Prostate gland (tissue), 2 donors: Measurements from ENCODE around the gene TYR. TPM values are rescaled to one million over a fixed set of nuclear protein-coding genes. Genes with fewer than 3 reads are reported as not detected.

Source experiments
- DNase-seq: peaks from one replicate; pipeline ENCODE4 v3.0.0-alpha.2; 2019; ENCODE audit warnings: low spot score
- H3K27ac ChIP-seq, 2 donors: fragments of 200-600 bp; sonication (generic); 2 replicates each; pipeline ENCODE4 v1.5.1; 2017 to 2019
- H3K27me3 ChIP-seq: fragments of 200-600 bp; sonication (generic); replicated peaks from 2 replicates; pipeline ENCODE4 v1.5.1; 2019; ENCODE audit not compliant: insufficient read depth
- H3K36me3 ChIP-seq, 2 donors: fragments of 200-600 bp; sonication (generic); 1 replicate in 1 of 2; 2 replicates in 1 of 2; pipeline versions ENCODE4 v1.5.1 to v1.8.1; 2017 to 2019
- H3K4me1 ChIP-seq: fragments of 200-600 bp; sonication (generic); replicated peaks from 2 replicates; pipeline ENCODE4 v1.5.1; 2019
- H3K4me3 ChIP-seq, 2 donors: fragments of 200-600 bp; sonication (generic); 2 replicates each; pipeline ENCODE4 v1.5.1; 2017 to 2019
- H3K9me3 ChIP-seq: fragments of 200-600 bp; sonication (generic); 2 replicates; pipeline ENCODE4 v1.5.1; 2017
- CTCF ChIP-seq, 4 experiments: fragments of 200-600 bp in 2 of 4; fragments of 450-650 bp in 2 of 4; sonication (generic) in 2 of 4; IDR thresholded peaks; 1 replicate in 3 of 4; 2 replicates in 1 of 4; pipeline ENCODE4 v1.5.1; 2016 to 2019; ENCODE audit warnings: antibody characterized with exemption in 4 of 4, mild to moderate bottlenecking in 2 of 4, moderate library complexity in 2 of 4
- POLR2A ChIP-seq: fragments of 450-650 bp; IDR thresholded peaks from one replicate; pipeline ENCODE4 v1.6.1; 2016; ENCODE audit warnings: antibody characterized with exemption, mild to moderate bottlenecking
- POLR2AphosphoS5 ChIP-seq: sonication (generic); formaldehyde crosslinking; IDR thresholded peaks from one replicate; pipeline ENCODE4 v1.6.1; 2017; ENCODE audit warnings: antibody characterized with exemption
- WGBS: methylation state at CpG from one replicate; pipeline ENCODE4 v1.1.5; 2018; 5-methylcytosine and 5-hydroxymethylcytosine counted together
- intact Hi-C: fragments of 100-400 bp; cut with DNase I; formaldehyde crosslinking; loops from one replicate; pipeline ENCODE4 v1.14.2; 2022
- total RNA-seq, 2 donors: library from RNA; depleted of rRNA; stranded (reverse); fragments of >200 nt; gene quantifications; one replicate each; pipeline ENCODE4 v1.1.0, GENCODE V29; 2016

Gene TYR
- total RNA-seq, 2 donors from 2014 or later, result not detected

- no peak for DNase-seq
- H3K27ac ChIP-seq, result no peak overlapping the region
- no peak overlapping the region for H3K4me3 ChIP-seq
- no peaks in the 10 kb centered on the region for H3K9me3 ChIP-seq
- no peaks in the 10 kb centered on the region for H3K27me3 ChIP-seq
- 52% methylated on average over 5 of the region's 5 CpGs for WGBS
- intact Hi-C loops, result no loop called here
- TF ChIP-seq POLR2A (no peak), CTCF (IDR thresholded peaks at IDR 0.05) (no peak), POLR2AphosphoS5 (no peak)
- H3K36me3 ChIP-seq, result no peaks in the 10 kb centered on the region
- H3K4me1 ChIP-seq, result no peaks in the 10 kb centered on the region
Observed at GRCh38 chr11:89182773-89183518, 5.3 kb downstream of the TYR start.

GRCh38 chr11:89184021-89184420 is 6.3 kb downstream of the TYR start:
- Histone ChIP-seq H3K27me3 (no peaks in the 10 kb centered on the region), H3K4me3 (no peak overlapping the region), H3K27ac (no peak overlapping the region), H3K9me3 (no peaks in the 10 kb centered on the region), H3K36me3 (no peaks in the 10 kb centered on the region), H3K4me1 (no peaks in the 10 kb centered on the region)
- intact Hi-C loops, result no loop called here
- DNase-seq, result no peak
- TF ChIP-seq POLR2A, result no peak
- no peak for TF ChIP-seq POLR2AphosphoS5
- no peak for TF ChIP-seq CTCF (IDR thresholded peaks at IDR 0.05)
- WGBS, result 82% methylated on average over 3 of the region's 3 CpGs

- Histone ChIP-seq H3K9me3 (no peaks in the 10 kb centered on the region), H3K27me3 (no peaks in the 10 kb centered on the region), H3K27ac (no peak overlapping the region), H3K36me3 (no peaks in the 10 kb centered on the region), H3K4me3 (no peak overlapping the region), H3K4me1 (no peaks in the 10 kb centered on the region)
- TF ChIP-seq CTCF (IDR thresholded peaks at IDR 0.05) (no peak), POLR2AphosphoS5 (no peak), POLR2A (no peak)
- WGBS, result 75% methylated on average over 2 of the region's 2 CpGs
- intact Hi-C loops, result no loop called here
- DNase-seq, result no peak
Observed at GRCh38 chr11:89189776-89190175, 12.1 kb downstream of the TYR start.

GRCh38 chr11:89201138-89201537 is 23.5 kb downstream of the TYR start:
- intact Hi-C loops, result no loop called here
- Histone ChIP-seq H3K4me1 (no peaks in the 10 kb centered on the region), H3K27me3 (no peaks in the 10 kb centered on the region), H3K27ac (no peak overlapping the region), H3K36me3 (no peaks in the 10 kb centered on the region), H3K9me3 (no peaks in the 10 kb centered on the region), H3K4me3 (no peak overlapping the region)
- TF ChIP-seq CTCF (IDR thresholded peaks at IDR 0.05) (no peak), POLR2AphosphoS5 (no peak), POLR2A (no peak)
- 55% methylated on average over 1 of the region's 1 CpG for WGBS
- no peak for DNase-seq

- no peaks in the 10 kb centered on the region for H3K27me3 ChIP-seq
- TF ChIP-seq CTCF (IDR thresholded peaks at IDR 0.05) (no peak), POLR2AphosphoS5 (no peak), POLR2A (no peak)
- no peaks in the 10 kb centered on the region for H3K9me3 ChIP-seq
- intact Hi-C loops, result no loop called here
- H3K4me3 ChIP-seq, result no peak overlapping the region
- DNase-seq, result no peak
- no peak overlapping the region for H3K27ac ChIP-seq
- H3K36me3 ChIP-seq, result no peaks in the 10 kb centered on the region
- H3K4me1 ChIP-seq, result no peaks in the 10 kb centered on the region
Observed at GRCh38 chr11:89203814-89204213, 26.1 kb downstream of the TYR start.
